HG02571 (cell line): ENCODE data around the gene SLC37A1.
"Not testable (repeated sequence)": the region's sequence is repeated elsewhere in the genome, so short reads cannot be mapped to it uniquely, and the experiment has no call there.

Experiments used
- ATAC-seq: cut with Tn5 transposase; IDR thresholded peaks from one replicate; pipeline ENCODE4 v1.9.1; 2021; ENCODE audit warnings: mild to moderate bottlenecking, moderate library complexity; ENCODE audit not compliant: unreplicated experiment

SLC37A1 gene

GRCh38 chr21:42513151-42513984, at the start of gene SLC37A1:
SLC37A1 (plus strand) TSS chr21:42513852; CDS start chr21:42518455, 4,603 bp downstream.
- peak; percentile 40 for ATAC-seq

- no peak for ATAC-seq
Observed at GRCh38 chr21:42463861-42464515, 49.7 kb upstream of the SLC37A1 start.

GRCh38 chr21:42465008-42465802, 48.4 kb upstream of the SLC37A1 start:
- no peak for ATAC-seq

- no peak for ATAC-seq
Observed at GRCh38 chr21:42465803-42466127, 47.9 kb upstream of the SLC37A1 start.

GRCh38 chr21:42466700-42467099, 47.0 kb upstream of the SLC37A1 start:
- no peak for ATAC-seq

GRCh38 chr21:42467140-42467983, 46.3 kb upstream of the SLC37A1 start:
- no peak for ATAC-seq

GRCh38 chr21:42468491-42469131, 45.0 kb upstream of the SLC37A1 start:
- ATAC-seq = no peak

- ATAC-seq = no peak
Observed at GRCh38 chr21:42469272-42469671, 44.4 kb upstream of the SLC37A1 start.

GRCh38 chr21:42469726-42470125, 43.9 kb upstream of the SLC37A1 start:
- ATAC-seq = not testable (repeated sequence)

GRCh38 chr21:42471206-42471605, 42.4 kb upstream of the SLC37A1 start:
- no peak for ATAC-seq

- ATAC-seq = no peak
Observed at GRCh38 chr21:42471716-42472330, 41.8 kb upstream of the SLC37A1 start.

GRCh38 chr21:42472521-42472920, 41.1 kb upstream of the SLC37A1 start:
- no peak for ATAC-seq

GRCh38 chr21:42473498-42474042, 40.1 kb upstream of the SLC37A1 start:
- ATAC-seq = no peak

GRCh38 chr21:42474043-42474831, 39.4 kb upstream of the SLC37A1 start:
- ATAC-seq = no peak

- ATAC-seq = no peak
Observed at GRCh38 chr21:42475036-42475435, 38.6 kb upstream of the SLC37A1 start.

- ATAC-seq = no peak
Observed at GRCh38 chr21:42475526-42476387, 37.9 kb upstream of the SLC37A1 start.

GRCh38 chr21:42476388-42477331, 37.0 kb upstream of the SLC37A1 start:
- ATAC-seq = no peak
